ENCODE results near the gene LEO1. TPM values are rescaled to one million over a fixed set of nuclear protein-coding genes. Genes with fewer than 3 reads are reported as not detected.

The LEO1 gene
- total and polyA plus RNA-seq, 10 of the 15 experiments (the other 5 are each of a cell fraction or from before 2014, with no cell fraction given) = 13.6 to 50.6 (median 32.4) TPM

DNA sequence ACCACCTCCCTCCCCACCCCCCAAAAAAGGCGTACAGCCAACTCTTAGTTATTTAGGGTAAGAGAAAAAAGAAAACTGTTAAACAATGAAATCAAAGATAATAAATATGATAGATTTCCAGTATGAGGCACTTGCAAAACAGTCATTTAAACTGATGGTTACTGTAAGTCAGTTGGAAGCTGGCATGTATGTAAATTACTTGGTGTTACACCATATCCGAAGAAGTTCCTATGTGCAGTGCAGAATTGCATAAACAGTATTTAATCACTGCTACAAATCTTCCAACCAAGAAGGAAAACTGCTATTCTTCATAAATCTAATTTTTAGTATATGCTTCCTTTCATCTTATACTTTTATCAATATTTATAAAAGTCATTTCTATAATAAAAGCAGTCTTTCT, 62.0 kb downstream of the LEO1 start:
- H3K36me3 ChIP-seq (ENCODE audit: control insufficient read depth in 2 of 2, insufficient read depth in 2 of 2, low read length in 1 of 2) = peaks cover 4 to 12% of the 10 kb centered on the region in 2 experiments
- no peaks in the 10 kb centered on the region for H4K20me1 ChIP-seq (ENCODE audit: control insufficient read depth, insufficient read depth)
- POLR2A ChIA-PET = interaction anchor here (0.8 kb wide), 1 partner anchor 61 kb away, joined by 3 read pairs; no protein-coding TSS in a partner anchor
- no TSS peak for BruUV-seq (replicated peaks)
- no peak overlapping the region for H3K9ac ChIP-seq (ENCODE audit: control insufficient read depth, insufficient read depth, low read length)
- no peaks in the 10 kb centered on the region for H3K79me2 ChIP-seq (ENCODE audit: control insufficient read depth, insufficient read depth, low read length)
- no peak overlapping the region for H3K4me2 ChIP-seq (ENCODE audit: control insufficient read depth, insufficient read depth)
- RAD21 ChIA-PET (ENCODE audit: unreplicated experiment) = no interaction called here
- 96% methylated on average over 2 of the region's 2 CpGs for WGBS (ENCODE audit: insufficient coverage, insufficient replicate concordance, low lambda C conversion rate, missing lambda C conversion rate)
- no peaks in the 10 kb centered on the region for H3K27me3 ChIP-seq (replicated peaks in 1 of 2; ENCODE audit: control insufficient read depth in 2 of 2, insufficient read depth in 2 of 2, low read length in 1 of 2)
- ATAC-seq = no peak
- H2AFZ ChIP-seq (ENCODE audit: control insufficient read depth, low read depth, low read length) = no peak overlapping the region
- in situ Hi-C loops (cut with MboI) = no loop called here
- H3K9me3 ChIP-seq (replicated peaks; ENCODE audit: control insufficient read depth, insufficient read depth, low read length) = no peaks in the 10 kb centered on the region
- TF ChIP-seq BMI1 (IDR thresholded peaks at IDR 0.05; ENCODE audit: borderline replicate concordance) (no peak), ZBTB33 (IDR thresholded peaks at IDR 0.05) (no peak), NFYA (IDR thresholded peaks at IDR 0.05; ENCODE audit: borderline replicate concordance, low read depth, low read length) (no peak), CTCF (IDR thresholded peaks at IDR 0.05 in 2 of 3, conservative IDR thresholded peaks at IDR 0.05 in 1 of 3; ENCODE audit: control insufficient read depth in 2 of 3, extremely low read depth in 1 of 3, insufficient read depth in 1 of 3, low read depth in 3 of 3, low read length in 3 of 3) (no peak), BCL3 (IDR thresholded peaks at IDR 0.05; ENCODE audit: borderline replicate concordance, insufficient read depth, low read depth, low read length, poor library complexity, severe bottlenecking) (no peak), RCOR1 (conservative IDR thresholded peaks at IDR 0.05; ENCODE audit: low read depth, low read length) (no peak), NBN (IDR thresholded peaks at IDR 0.05) (no peak), NFIC (IDR thresholded peaks at IDR 0.05; ENCODE audit: low read depth, low read length) (no peak), HDGF (IDR thresholded peaks at IDR 0.05) (no peak), SIX5 (IDR thresholded peaks at IDR 0.05; ENCODE audit: low read depth, low read length, severe bottlenecking) (no peak), SPI1 (IDR thresholded peaks at IDR 0.05; ENCODE audit: borderline replicate concordance, insufficient read depth, low read depth, low read length) (no peak), TBL1XR1 (IDR thresholded peaks at IDR 0.05; ENCODE audit: low read depth, low read length) (no peak), POLR2AphosphoS2 (IDR thresholded peaks at IDR 0.05; ENCODE audit: low read depth, low read length) (no peak), ZNF24 (IDR thresholded peaks at IDR 0.05) (no peak), MEF2B (IDR thresholded peaks at IDR 0.05; ENCODE audit: partially characterized antibody, poor library complexity, severe bottlenecking) (no peak), IKZF2 (IDR thresholded peaks at IDR 0.05) (no peak)
- H3K27ac ChIP-seq (ENCODE audit: control insufficient read depth, insufficient read depth) = no peak overlapping the region
- SMC1A ChIA-PET (ENCODE audit: uncharacterized antibody, unreplicated experiment) = no interaction called here
- H3K4me3 ChIP-seq = no peak overlapping the region
- no peaks in the 10 kb centered on the region for H3K4me1 ChIP-seq (ENCODE audit: control insufficient read depth, insufficient read depth, low read length)
- intact Hi-C loops (cut with micrococcal nuclease; ENCODE audit: unreplicated experiment) = no loop called here
- no peak for DNase-seq (ENCODE audit: low read depth, low spot score)
- CTCF ChIA-PET = interaction anchor here (0.8 to 1.3 kb wide), 3 partner anchors 11 to 170 kb away, joined by 3 read pairs; no protein-coding TSS in a partner anchor
- FAIRE-seq = no peak
